Liver (tissue), 3 donors: ENCODE measurements around the gene MRPL42.

Experiments used
- EGR1 ChIP-seq, 2 donors: IDR thresholded peaks; 2 replicates each; pipeline ENCODE4 v1.6.1; 2016 to 2018; ENCODE audit warnings: antibody characterized with exemption in 2 of 2, low read depth in 2 of 2
- GABPA ChIP-seq, 2 donors: IDR thresholded peaks in 1 of 2; conservative IDR thresholded peaks in 1 of 2; 2 replicates each; pipeline ENCODE4 v1.6.1; 2016; ENCODE audit warnings: antibody characterized with exemption in 2 of 2, mild to moderate bottlenecking in 1 of 2, moderate library complexity in 1 of 2
- HNF4A ChIP-seq, 2 donors: conservative IDR thresholded peaks; 2 replicates each; pipeline ENCODE4 v1.6.1; 2016; ENCODE audit warnings: antibody characterized with exemption in 2 of 2, mild to moderate bottlenecking in 2 of 2
- JUND ChIP-seq, 2 donors: IDR thresholded peaks; 2 replicates each; pipeline ENCODE4 v1.6.1; 2016; ENCODE audit warnings: antibody characterized with exemption in 2 of 2
- MAX ChIP-seq: IDR thresholded peaks from 2 replicates; pipeline ENCODE4 v1.6.1; 2016; ENCODE audit warnings: antibody characterized with exemption
- RAD21 ChIP-seq, 2 donors: IDR thresholded peaks; 2 replicates each; pipeline ENCODE4 v1.6.1; 2016; ENCODE audit warnings: antibody characterized with exemption in 2 of 2, mild to moderate bottlenecking in 2 of 2
- SP1 ChIP-seq: IDR thresholded peaks from 2 replicates; pipeline ENCODE4 v1.6.1; 2018; ENCODE audit warnings: antibody characterized with exemption, mild to moderate bottlenecking
- TAF1 ChIP-seq: conservative IDR thresholded peaks from 2 replicates; pipeline ENCODE4 v1.6.1; 2016; ENCODE audit warnings: antibody characterized with exemption, mild to moderate bottlenecking
- YY1 ChIP-seq: IDR thresholded peaks from 2 replicates; pipeline ENCODE4 v1.6.1; 2016; ENCODE audit warnings: antibody characterized with exemption, mild to moderate bottlenecking
- ZBTB33 ChIP-seq: IDR thresholded peaks from 2 replicates; pipeline ENCODE4 v1.6.1; 2016; ENCODE audit warnings: antibody characterized with exemption
- TF ChIP-seq, protein P1 (sequence below): fragments of 150-350 bp; IDR thresholded peaks from 2 replicates; pipeline ENCODE4 v1.5.1; 2017; ENCODE audit warnings: improper control_type of control experiment, low read depth, low read length; ENCODE audit not compliant: missing input control
- TF ChIP-seq, protein P2 (sequence below): IDR thresholded peaks from 2 replicates; pipeline ENCODE4 v1.6.1; 2016; ENCODE audit warnings: antibody characterized with exemption, mild to moderate bottlenecking
- TF ChIP-seq, protein P3 (sequence below): IDR thresholded peaks from 2 replicates; pipeline ENCODE4 v1.6.1; 2016; ENCODE audit warnings: antibody characterized with exemption
- donor health status: healthy.
- donor health status: healthy.

DNA sequence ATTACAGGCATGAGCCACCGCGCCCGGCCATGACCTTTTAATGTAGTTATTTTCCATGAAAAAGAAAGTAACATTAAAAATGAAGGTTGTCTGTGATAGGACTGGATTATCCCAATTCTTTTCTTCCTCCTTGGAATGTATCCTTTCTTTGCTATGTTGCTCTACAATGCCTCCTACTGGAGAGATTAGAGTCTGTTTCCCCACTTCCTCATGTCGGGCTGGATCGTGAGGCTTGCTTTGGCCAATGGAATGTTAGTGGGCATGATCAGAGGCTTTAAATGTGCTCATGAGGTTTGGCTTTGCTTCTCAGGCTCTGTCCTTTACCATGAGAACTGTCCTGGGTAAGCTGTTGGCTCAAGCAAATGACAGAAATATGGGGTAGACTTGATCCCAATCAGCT lies 70.5 kb downstream of the MRPL42 start:
- TF ChIP-seq, protein P1, sequence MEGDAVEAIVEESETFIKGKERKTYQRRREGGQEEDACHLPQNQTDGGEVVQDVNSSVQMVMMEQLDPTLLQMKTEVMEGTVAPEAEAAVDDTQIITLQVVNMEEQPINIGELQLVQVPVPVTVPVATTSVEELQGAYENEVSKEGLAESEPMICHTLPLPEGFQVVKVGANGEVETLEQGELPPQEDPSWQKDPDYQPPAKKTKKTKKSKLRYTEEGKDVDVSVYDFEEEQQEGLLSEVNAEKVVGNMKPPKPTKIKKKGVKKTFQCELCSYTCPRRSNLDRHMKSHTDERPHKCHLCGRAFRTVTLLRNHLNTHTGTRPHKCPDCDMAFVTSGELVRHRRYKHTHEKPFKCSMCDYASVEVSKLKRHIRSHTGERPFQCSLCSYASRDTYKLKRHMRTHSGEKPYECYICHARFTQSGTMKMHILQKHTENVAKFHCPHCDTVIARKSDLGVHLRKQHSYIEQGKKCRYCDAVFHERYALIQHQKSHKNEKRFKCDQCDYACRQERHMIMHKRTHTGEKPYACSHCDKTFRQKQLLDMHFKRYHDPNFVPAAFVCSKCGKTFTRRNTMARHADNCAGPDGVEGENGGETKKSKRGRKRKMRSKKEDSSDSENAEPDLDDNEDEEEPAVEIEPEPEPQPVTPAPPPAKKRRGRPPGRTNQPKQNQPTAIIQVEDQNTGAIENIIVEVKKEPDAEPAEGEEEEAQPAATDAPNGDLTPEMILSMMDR, result no peak
- TF ChIP-seq RAD21 (IDR thresholded peaks at IDR 0.05), result no peak
- no peak for TF ChIP-seq ZBTB33
- TF ChIP-seq, protein P2, sequence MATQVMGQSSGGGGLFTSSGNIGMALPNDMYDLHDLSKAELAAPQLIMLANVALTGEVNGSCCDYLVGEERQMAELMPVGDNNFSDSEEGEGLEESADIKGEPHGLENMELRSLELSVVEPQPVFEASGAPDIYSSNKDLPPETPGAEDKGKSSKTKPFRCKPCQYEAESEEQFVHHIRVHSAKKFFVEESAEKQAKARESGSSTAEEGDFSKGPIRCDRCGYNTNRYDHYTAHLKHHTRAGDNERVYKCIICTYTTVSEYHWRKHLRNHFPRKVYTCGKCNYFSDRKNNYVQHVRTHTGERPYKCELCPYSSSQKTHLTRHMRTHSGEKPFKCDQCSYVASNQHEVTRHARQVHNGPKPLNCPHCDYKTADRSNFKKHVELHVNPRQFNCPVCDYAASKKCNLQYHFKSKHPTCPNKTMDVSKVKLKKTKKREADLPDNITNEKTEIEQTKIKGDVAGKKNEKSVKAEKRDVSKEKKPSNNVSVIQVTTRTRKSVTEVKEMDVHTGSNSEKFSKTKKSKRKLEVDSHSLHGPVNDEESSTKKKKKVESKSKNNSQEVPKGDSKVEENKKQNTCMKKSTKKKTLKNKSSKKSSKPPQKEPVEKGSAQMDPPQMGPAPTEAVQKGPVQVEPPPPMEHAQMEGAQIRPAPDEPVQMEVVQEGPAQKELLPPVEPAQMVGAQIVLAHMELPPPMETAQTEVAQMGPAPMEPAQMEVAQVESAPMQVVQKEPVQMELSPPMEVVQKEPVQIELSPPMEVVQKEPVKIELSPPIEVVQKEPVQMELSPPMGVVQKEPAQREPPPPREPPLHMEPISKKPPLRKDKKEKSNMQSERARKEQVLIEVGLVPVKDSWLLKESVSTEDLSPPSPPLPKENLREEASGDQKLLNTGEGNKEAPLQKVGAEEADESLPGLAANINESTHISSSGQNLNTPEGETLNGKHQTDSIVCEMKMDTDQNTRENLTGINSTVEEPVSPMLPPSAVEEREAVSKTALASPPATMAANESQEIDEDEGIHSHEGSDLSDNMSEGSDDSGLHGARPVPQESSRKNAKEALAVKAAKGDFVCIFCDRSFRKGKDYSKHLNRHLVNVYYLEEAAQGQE, result no peak
- no peak for TF ChIP-seq MAX
- no peak for TF ChIP-seq GABPA (IDR thresholded peaks at IDR 0.05 in 1 of 2, conservative IDR thresholded peaks at IDR 0.05 in 1 of 2)
- no peak for TF ChIP-seq YY1
- TF ChIP-seq TAF1, result no peak
- TF ChIP-seq JUND (IDR thresholded peaks at IDR 0.05), result no peak
- no peak for TF ChIP-seq HNF4A (conservative IDR thresholded peaks at IDR 0.05)
- TF ChIP-seq EGR1 (IDR thresholded peaks at IDR 0.05; ENCODE audit: low read depth in 2 of 2), result no peak
- TF ChIP-seq SP1, result no peak
- TF ChIP-seq, protein P3, sequence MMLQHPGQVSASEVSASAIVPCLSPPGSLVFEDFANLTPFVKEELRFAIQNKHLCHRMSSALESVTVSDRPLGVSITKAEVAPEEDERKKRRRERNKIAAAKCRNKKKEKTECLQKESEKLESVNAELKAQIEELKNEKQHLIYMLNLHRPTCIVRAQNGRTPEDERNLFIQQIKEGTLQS, result no peak
